GM12891 (cell line): ENCODE measurements around the gene PRKCE.

Experiments
- DNase-seq: peaks from one replicate; pipeline ENCODE4 v3.0.0; 2011; ENCODE audit warnings: low spot score; ENCODE audit not compliant: insufficient read length
- FAIRE-seq: peaks from 2 replicates; lab custom pipeline; 2011; peaks lifted over from hg19 to GRCh38; lab: Jason Lieb, UNC
- PAX5 ChIP-seq: IDR thresholded peaks from 2 replicates; pipeline ENCODE4 v1.6.1; 2011; ENCODE audit warnings: low read length, moderate library complexity, mild to moderate bottlenecking; ENCODE audit not compliant: insufficient read depth, severe bottlenecking
- POLR2A ChIP-seq: IDR thresholded peaks from 2 replicates; pipeline ENCODE4 v1.6.1; 2011; ENCODE audit warnings: low read depth, low read length, control low read depth
- POLR2AphosphoS5 ChIP-seq: IDR thresholded peaks from 2 replicates; pipeline ENCODE4 v1.6.1; 2011; ENCODE audit warnings: low read depth, low read length, control low read depth
- POU2F2 ChIP-seq: IDR thresholded peaks from 2 replicates; pipeline ENCODE4 v1.6.1; 2011; ENCODE audit warnings: low read depth, mild to moderate bottlenecking, control low read depth, low read length, moderate library complexity
- SPI1 ChIP-seq: IDR thresholded peaks from 2 replicates; pipeline ENCODE4 v1.6.1; 2011; ENCODE audit warnings: low read depth, low read length, control low read depth
- TAF1 ChIP-seq: IDR thresholded peaks from 2 replicates; pipeline ENCODE4 v1.6.1; 2011; ENCODE audit warnings: low read depth, low read length, control low read depth

The PRKCE gene

GRCh38 chr2:46134531-46135227 lies 483.2 kb downstream of the PRKCE start:
- TF ChIP-seq SPI1 (no peak), POLR2A (no peak), TAF1 (no peak), POLR2AphosphoS5 (no peak), PAX5 (no peak), POU2F2 (no peak)
- DNase-seq (no peak), FAIRE-seq (no peak)

GRCh38 chr2:46135228-46135855 lies 483.9 kb downstream of the PRKCE start:
- DNase-seq (no peak), FAIRE-seq (no peak)
- TF ChIP-seq TAF1 (no peak), POU2F2 (no peak), POLR2A (no peak), SPI1 (no peak), POLR2AphosphoS5 (no peak), PAX5 (no peak)

- FAIRE-seq: no peak
- TF ChIP-seq POLR2A: no peak
- TF ChIP-seq SPI1: no peak
- TF ChIP-seq POLR2AphosphoS5: no peak
- TF ChIP-seq PAX5: no peak
- TF ChIP-seq TAF1: no peak
- no peak for DNase-seq
Measured at GRCh38 chr2:46135958-46136357, 484.5 kb downstream of the PRKCE start.

- FAIRE-seq: no peak
- TF ChIP-seq POLR2AphosphoS5 (no peak), POU2F2 (no peak), PAX5 (no peak), TAF1 (no peak), POLR2A (no peak), SPI1 (no peak)
- DNase-seq: no peak
Measured at GRCh38 chr2:46136481-46136880, 485.0 kb downstream of the PRKCE start.

GRCh38 chr2:46136953-46137352 lies 485.5 kb downstream of the PRKCE start:
- FAIRE-seq (no peak), DNase-seq (no peak)

GRCh38 chr2:46142546-46143428 lies 491.3 kb downstream of the PRKCE start:
- DNase-seq (no peak), FAIRE-seq (no peak)
- TF ChIP-seq POLR2AphosphoS5: no peak
- TF ChIP-seq SPI1: no peak
- TF ChIP-seq POU2F2: no peak
- TF ChIP-seq PAX5: no peak
- no peak for TF ChIP-seq POLR2A
- TF ChIP-seq TAF1: no peak

More at GRCh38 chr2:46136953-46137352, 485.5 kb downstream of the PRKCE start:
- no peak for TF ChIP-seq SPI1
- TF ChIP-seq PAX5: no peak
- no peak for TF ChIP-seq POLR2A
- TF ChIP-seq TAF1: no peak
- TF ChIP-seq POLR2AphosphoS5: no peak
- TF ChIP-seq POU2F2: no peak

GRCh38 chr2:46143429-46144132 lies 492.1 kb downstream of the PRKCE start:
- FAIRE-seq: no peak
- no peak for DNase-seq
- TF ChIP-seq POU2F2 (no peak), SPI1 (no peak), PAX5 (no peak), POLR2AphosphoS5 (no peak), POLR2A (no peak), TAF1 (no peak)

GRCh38 chr2:46144133-46144800 lies 492.8 kb downstream of the PRKCE start:
- FAIRE-seq (no peak), DNase-seq (no peak)
- TF ChIP-seq POLR2AphosphoS5 (no peak), TAF1 (no peak), POLR2A (no peak), POU2F2 (no peak), SPI1 (no peak), PAX5 (no peak)
